ENCODE measurements around the gene ANOS1.

The ANOS1 gene

GRCh38 chrX:8731559-8732395 is at the start of gene ANOS1:
Gene ANOS1, minus strand, starts transcription at chrX:8732137. Its CDS starts 101 bp downstream, at chrX:8732036.
- peak; percentile 86 for DNase-seq (ENCODE audit: low read depth, low spot score)

- no peak for DNase-seq (ENCODE audit: low read depth, low spot score)
Measured at GRCh38 chrX:8773117-8773516, 41.2 kb upstream of the ANOS1 start.

- no peak for DNase-seq (ENCODE audit: low read depth, low spot score)
Measured at GRCh38 chrX:8760021-8760420, 28.1 kb upstream of the ANOS1 start.

- DNase-seq (ENCODE audit: low read depth, low spot score) = peak; percentile 25
Measured at GRCh38 chrX:8758706-8759105, 26.8 kb upstream of the ANOS1 start.

- DNase-seq (ENCODE audit: low read depth, low spot score) = peak; percentile 6
Measured at GRCh38 chrX:8757609-8758389, 25.9 kb upstream of the ANOS1 start.

- no peak for DNase-seq (ENCODE audit: low read depth, low spot score)
Measured at GRCh38 chrX:8755813-8756212, 23.9 kb upstream of the ANOS1 start.

GRCh38 chrX:8755116-8755515 is 23.2 kb upstream of the ANOS1 start:
- DNase-seq (ENCODE audit: low read depth, low spot score) = no peak

- DNase-seq (ENCODE audit: low read depth, low spot score) = no peak
Measured at GRCh38 chrX:8749697-8750096, 17.8 kb upstream of the ANOS1 start.

- DNase-seq (ENCODE audit: low read depth, low spot score) = peak; percentile 47
Measured at GRCh38 chrX:8748855-8749254, 16.9 kb upstream of the ANOS1 start.

GRCh38 chrX:8743126-8743732 is 11.3 kb upstream of the ANOS1 start:
- peak; percentile 45 for DNase-seq (ENCODE audit: low read depth, low spot score)

- no peak for DNase-seq (ENCODE audit: low read depth, low spot score)
Measured at GRCh38 chrX:8741981-8742380, 10.0 kb upstream of the ANOS1 start.

GRCh38 chrX:8738588-8739189 is 6.8 kb upstream of the ANOS1 start:
- peak; percentile 65 for DNase-seq (ENCODE audit: low read depth, low spot score)

GRCh38 chrX:8737883-8738282 is 5.9 kb upstream of the ANOS1 start:
- DNase-seq (ENCODE audit: low read depth, low spot score) = no peak

GRCh38 chrX:8730812-8731558 is 952 bp downstream of the ANOS1 start:
- peak; percentile 39 for DNase-seq (ENCODE audit: low read depth, low spot score)

- DNase-seq (ENCODE audit: low read depth, low spot score) = peak; percentile 24
Measured at GRCh38 chrX:8729811-8730210, 2.1 kb downstream of the ANOS1 start.

- DNase-seq (ENCODE audit: low read depth, low spot score) = no peak
Measured at GRCh38 chrX:8728932-8729535, 2.9 kb downstream of the ANOS1 start.

- DNase-seq (ENCODE audit: low read depth, low spot score) = peak; percentile 47
Measured at GRCh38 chrX:8726031-8726652, 5.8 kb downstream of the ANOS1 start.

GRCh38 chrX:8724300-8724699 is 7.6 kb downstream of the ANOS1 start:
- DNase-seq (ENCODE audit: low read depth, low spot score) = no peak

- no peak for DNase-seq (ENCODE audit: low read depth, low spot score)
Measured at GRCh38 chrX:8721536-8721935, 10.4 kb downstream of the ANOS1 start.

GRCh38 chrX:8720136-8720535 is 11.8 kb downstream of the ANOS1 start:
- no peak for DNase-seq (ENCODE audit: low read depth, low spot score)
